HEK293 (cell line): ENCODE data around the gene SERINC5.

Experiments
- CTCF ChIA-PET: fragments of 350-600 bp; formaldehyde crosslinking; extraction: SDS; loops from one replicate; lab custom pipeline; 2021; ENCODE audit warnings: antibody characterized with exemption; lab: Yijun Ruan, JAX
- POLR2A ChIA-PET: fragments of 300-600 bp; formaldehyde crosslinking; extraction: SDS; loops from one replicate; lab custom pipeline; 2020; ENCODE audit warnings: antibody characterized with exemption, inconsistent platforms; lab: Yijun Ruan, JAX
- H3K27ac ChIP-seq: fragments of 200-500 bp; sonication (Bioruptor generic); 2 replicates; pipeline ENCODE4 v1.5.1; 2014; ENCODE audit warnings: low read depth, low read length, control low read depth, inconsistent platforms; ENCODE audit errors: extremely low read depth
- H3K36me3 ChIP-seq, 2 experiments: fragments of 200-500 bp in 1 of 2; sonication (Bioruptor generic) in 1 of 2; 1 replicate in 1 of 2; 2 replicates in 1 of 2; pipeline ENCODE4 v1.5.1; 2014 to 2017; ENCODE audit warnings: inconsistent platforms in 2 of 2, low read length in 2 of 2; ENCODE audit not compliant: control insufficient read depth in 2 of 2, insufficient read depth in 1 of 2
- H3K4me1 ChIP-seq: fragments of 200-500 bp; sonication (Bioruptor generic); 2 replicates; pipeline ENCODE4 v1.5.1; 2014; ENCODE audit warnings: mild to moderate bottlenecking, low read length, inconsistent platforms; ENCODE audit not compliant: control insufficient read depth, insufficient read depth
- H3K4me3 ChIP-seq: 2 replicates; pipeline ENCODE4 v1.5.1; 2011; ENCODE audit warnings: low read depth, mild to moderate bottlenecking, control low read depth, low read length, moderate library complexity
- H3K9me3 ChIP-seq: fragments of 200-500 bp; sonication (Bioruptor generic); 2 replicates; pipeline ENCODE4 v1.5.1; 2014; ENCODE audit warnings: low read depth, low read length, inconsistent platforms; ENCODE audit not compliant: control insufficient read depth, insufficient read depth
- FEZF1 ChIP-seq: fragments of 450-650 bp; formaldehyde crosslinking; IDR thresholded peaks from 2 replicates; pipeline ENCODE4 v1.5.1; 2016; ENCODE audit warnings: missing biosample characterization, missing genetic modification characterization
- MZF1 ChIP-seq: fragments of 450-650 bp; formaldehyde crosslinking; IDR thresholded peaks from 2 replicates; pipeline ENCODE4 v1.5.1; 2017; ENCODE audit warnings: missing biosample characterization, missing genetic modification characterization, borderline replicate concordance
- PRDM1 ChIP-seq: fragments of 450-650 bp; formaldehyde crosslinking; IDR thresholded peaks from 2 replicates; pipeline ENCODE4; 2016; ENCODE audit warnings: missing biosample characterization, missing genetic modification characterization
- SCRT2 ChIP-seq: fragments of 450-650 bp; formaldehyde crosslinking; IDR thresholded peaks from 2 replicates; pipeline ENCODE4 v1.5.1; 2016; ENCODE audit warnings: missing biosample characterization, missing genetic modification characterization
- YY1 ChIP-seq: fragments of 450-650 bp; formaldehyde crosslinking; IDR thresholded peaks from 2 replicates; pipeline ENCODE4 v1.5.1; 2018; ENCODE audit warnings: missing biosample characterization, missing genetic modification characterization
- ZNF146 ChIP-seq: fragments of 450-650 bp; formaldehyde crosslinking; IDR thresholded peaks from 2 replicates; pipeline ENCODE4 v1.5.1; 2016; ENCODE audit warnings: missing biosample characterization, missing genetic modification characterization
- ZNF169 ChIP-seq: fragments of 450-650 bp; formaldehyde crosslinking; IDR thresholded peaks from 2 replicates; pipeline ENCODE4 v1.5.1; 2016; ENCODE audit warnings: missing biosample characterization, missing genetic modification characterization
- ZNF19 ChIP-seq: fragments of 450-650 bp; formaldehyde crosslinking; IDR thresholded peaks from 2 replicates; pipeline ENCODE4; 2016; ENCODE audit warnings: missing biosample characterization, missing genetic modification characterization, low read depth
- ZNF239 ChIP-seq: fragments of 450-650 bp; formaldehyde crosslinking; IDR thresholded peaks from 2 replicates; pipeline ENCODE4 v1.5.1; 2016; ENCODE audit warnings: missing biosample characterization, missing genetic modification characterization
- ZNF366 ChIP-seq: fragments of 450-650 bp; formaldehyde crosslinking; conservative IDR thresholded peaks from 2 replicates; pipeline ENCODE4 v1.5.1; 2016; ENCODE audit warnings: missing biosample characterization, missing genetic modification characterization
- ZNF404 ChIP-seq: fragments of 450-650 bp; formaldehyde crosslinking; IDR thresholded peaks from 2 replicates; pipeline ENCODE4 v1.5.1; 2017; ENCODE audit warnings: missing biosample characterization, missing genetic modification characterization
- ZNF423 ChIP-seq: fragments of 450-650 bp; formaldehyde crosslinking; IDR thresholded peaks from 2 replicates; pipeline ENCODE4 v1.5.1; 2016; ENCODE audit warnings: missing biosample characterization, missing genetic modification characterization
- ZNF560 ChIP-seq: fragments of 450-650 bp; formaldehyde crosslinking; IDR thresholded peaks from 2 replicates; pipeline ENCODE4 v1.5.1; 2017; ENCODE audit warnings: missing biosample characterization, missing genetic modification characterization, borderline replicate concordance
- ZNF571 ChIP-seq: fragments of 450-650 bp; formaldehyde crosslinking; IDR thresholded peaks from 2 replicates; pipeline ENCODE4 v1.5.0; 2017; ENCODE audit warnings: missing biosample characterization, missing genetic modification characterization
- ZNF610 ChIP-seq: fragments of 450-650 bp; formaldehyde crosslinking; IDR thresholded peaks from 2 replicates; pipeline ENCODE4 v1.5.1; 2016; ENCODE audit warnings: missing biosample characterization, missing genetic modification characterization, borderline replicate concordance
- ZNF623 ChIP-seq: fragments of 450-650 bp; formaldehyde crosslinking; IDR thresholded peaks from 2 replicates; pipeline ENCODE4 v1.5.1; 2016; ENCODE audit warnings: missing biosample characterization, missing genetic modification characterization
- ZNF629 ChIP-seq: fragments of 450-650 bp; formaldehyde crosslinking; IDR thresholded peaks from 2 replicates; pipeline ENCODE4 v1.5.1; 2017; ENCODE audit warnings: missing biosample characterization, missing genetic modification characterization
- ZNF707 ChIP-seq: fragments of 450-650 bp; formaldehyde crosslinking; IDR thresholded peaks from 2 replicates; pipeline ENCODE4 v1.5.1; 2016; ENCODE audit warnings: missing biosample characterization, missing genetic modification characterization
- ZNF777 ChIP-seq: fragments of 450-650 bp; formaldehyde crosslinking; IDR thresholded peaks from 2 replicates; pipeline ENCODE4 v1.5.1; 2017; ENCODE audit warnings: missing biosample characterization, missing genetic modification characterization, borderline replicate concordance
- ZNF785 ChIP-seq: fragments of 450-650 bp; formaldehyde crosslinking; IDR thresholded peaks from 2 replicates; pipeline ENCODE4 v1.5.1; 2016; ENCODE audit warnings: missing biosample characterization, missing genetic modification characterization
- TF ChIP-seq, protein P1 (sequence below): fragments of 450-650 bp; IDR thresholded peaks from 2 replicates; pipeline ENCODE4 v1.5.1; 2018; ENCODE audit warnings: missing biosample characterization, missing genetic modification characterization
- TF ChIP-seq, protein P2 (sequence below): fragments of 450-650 bp; formaldehyde crosslinking; IDR thresholded peaks from 2 replicates; pipeline ENCODE4 v1.5.1; 2016; ENCODE audit warnings: missing biosample characterization, missing genetic modification characterization
- TF ChIP-seq, protein P3 (sequence below): fragments of 450-650 bp; formaldehyde crosslinking; IDR thresholded peaks from 2 replicates; pipeline ENCODE4 v1.5.1; 2016; ENCODE audit warnings: missing biosample characterization, missing genetic modification characterization

Gene SERINC5

DNA sequence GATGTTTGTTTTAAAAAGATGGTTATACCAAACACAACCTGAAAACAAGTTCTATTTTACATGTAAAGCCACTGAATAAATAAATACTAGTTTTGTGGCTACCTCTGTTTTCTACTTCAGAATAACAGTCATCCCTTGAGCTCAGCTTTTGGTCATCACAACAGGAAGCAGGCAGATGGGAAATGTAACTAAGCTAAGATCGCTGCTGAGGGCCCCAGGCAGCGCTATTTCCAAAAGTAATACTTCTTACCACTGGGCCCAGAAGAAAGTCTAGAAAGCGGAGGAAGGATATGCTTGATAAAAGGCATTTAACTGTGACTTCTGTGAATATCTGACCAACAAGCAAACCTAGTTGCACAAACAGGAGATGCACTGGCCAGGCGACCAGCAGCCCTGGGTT, 61.4 kb downstream of the SERINC5 start:
- Histone ChIP-seq H3K4me1 (no peaks in the 10 kb centered on the region), H3K27ac (no peak overlapping the region), H3K36me3 (no peaks in the 10 kb centered on the region; a peak in 1 of 3 replicates), H3K9me3 (no peaks in the 10 kb centered on the region), H3K4me3 (no peak overlapping the region)
- ChIA-PET CTCF (no interaction called here), POLR2A (no interaction called here)
- TF ChIP-seq ZNF777 (tag by site-specific recombination) (no peak), SCRT2 (tag by site-specific recombination) (no peak), PRDM1 (tag by site-specific recombination) (no peak), ZNF404 (tag by site-specific recombination) (no peak), ZNF169 (no peak), ZNF629 (tag by site-specific recombination) (no peak), YY1 (tag by site-specific recombination) (no peak), ZNF623 (tag by site-specific recombination) (no peak)
- TF ChIP-seq, protein P1, sequence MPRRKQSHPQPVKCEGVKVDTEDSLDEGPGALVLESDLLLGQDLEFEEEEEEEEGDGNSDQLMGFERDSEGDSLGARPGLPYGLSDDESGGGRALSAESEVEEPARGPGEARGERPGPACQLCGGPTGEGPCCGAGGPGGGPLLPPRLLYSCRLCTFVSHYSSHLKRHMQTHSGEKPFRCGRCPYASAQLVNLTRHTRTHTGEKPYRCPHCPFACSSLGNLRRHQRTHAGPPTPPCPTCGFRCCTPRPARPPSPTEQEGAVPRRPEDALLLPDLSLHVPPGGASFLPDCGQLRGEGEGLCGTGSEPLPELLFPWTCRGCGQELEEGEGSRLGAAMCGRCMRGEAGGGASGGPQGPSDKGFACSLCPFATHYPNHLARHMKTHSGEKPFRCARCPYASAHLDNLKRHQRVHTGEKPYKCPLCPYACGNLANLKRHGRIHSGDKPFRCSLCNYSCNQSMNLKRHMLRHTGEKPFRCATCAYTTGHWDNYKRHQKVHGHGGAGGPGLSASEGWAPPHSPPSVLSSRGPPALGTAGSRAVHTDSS (tag by site-specific recombination) = no peak

DNA sequence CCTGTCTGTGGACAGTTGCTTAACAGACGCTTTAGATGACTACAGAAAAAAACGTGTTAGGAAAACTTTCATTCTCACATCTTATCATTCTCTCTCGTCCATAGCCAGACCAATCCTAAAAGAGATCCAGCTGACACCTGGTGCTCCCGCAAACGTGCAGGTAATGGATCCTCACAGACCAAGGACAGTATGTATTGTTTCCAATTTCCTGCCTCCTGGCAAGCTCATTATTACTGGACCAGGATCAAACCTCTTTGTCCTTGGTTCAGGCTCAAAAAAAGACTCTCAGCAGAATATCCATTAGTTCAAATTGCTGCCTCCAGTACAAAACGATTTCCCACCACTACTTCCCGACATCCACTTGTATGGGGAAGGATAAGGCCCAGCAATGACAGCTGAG, 62.4 kb downstream of the SERINC5 start:
- no peak overlapping the region for H3K4me3 ChIP-seq
- CTCF ChIA-PET = interaction anchor here (0.9 kb wide), 1 partner anchor 12 kb away, joined by 4 read pairs; no protein-coding TSS in a partner anchor

More for the DNA sequence above, 62.4 kb downstream of the SERINC5 start:
- POLR2A ChIA-PET = interaction anchor here (1.0 to 2.0 kb wide), 2 partner anchors 54 to 679 kb away, joined by 4 to 5 read pairs; partner anchors contain the start of gene HOMER1
- H3K36me3 ChIP-seq = no peaks in the 10 kb centered on the region; a peak in 1 of 3 replicates
- no peaks in the 10 kb centered on the region for H3K4me1 ChIP-seq
- TF ChIP-seq ZNF423 (tag by site-specific recombination) = no peak
- TF ChIP-seq, protein P2, sequence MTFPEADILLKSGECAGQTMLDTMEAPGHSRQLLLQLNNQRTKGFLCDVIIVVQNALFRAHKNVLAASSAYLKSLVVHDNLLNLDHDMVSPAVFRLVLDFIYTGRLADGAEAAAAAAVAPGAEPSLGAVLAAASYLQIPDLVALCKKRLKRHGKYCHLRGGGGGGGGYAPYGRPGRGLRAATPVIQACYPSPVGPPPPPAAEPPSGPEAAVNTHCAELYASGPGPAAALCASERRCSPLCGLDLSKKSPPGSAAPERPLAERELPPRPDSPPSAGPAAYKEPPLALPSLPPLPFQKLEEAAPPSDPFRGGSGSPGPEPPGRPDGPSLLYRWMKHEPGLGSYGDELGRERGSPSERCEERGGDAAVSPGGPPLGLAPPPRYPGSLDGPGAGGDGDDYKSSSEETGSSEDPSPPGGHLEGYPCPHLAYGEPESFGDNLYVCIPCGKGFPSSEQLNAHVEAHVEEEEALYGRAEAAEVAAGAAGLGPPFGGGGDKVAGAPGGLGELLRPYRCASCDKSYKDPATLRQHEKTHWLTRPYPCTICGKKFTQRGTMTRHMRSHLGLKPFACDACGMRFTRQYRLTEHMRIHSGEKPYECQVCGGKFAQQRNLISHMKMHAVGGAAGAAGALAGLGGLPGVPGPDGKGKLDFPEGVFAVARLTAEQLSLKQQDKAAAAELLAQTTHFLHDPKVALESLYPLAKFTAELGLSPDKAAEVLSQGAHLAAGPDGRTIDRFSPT = no peak
- no peak for TF ChIP-seq PRDM1 (tag by site-specific recombination)
- no peak for TF ChIP-seq ZNF560 (tag by site-specific recombination)
- TF ChIP-seq, protein P3, sequence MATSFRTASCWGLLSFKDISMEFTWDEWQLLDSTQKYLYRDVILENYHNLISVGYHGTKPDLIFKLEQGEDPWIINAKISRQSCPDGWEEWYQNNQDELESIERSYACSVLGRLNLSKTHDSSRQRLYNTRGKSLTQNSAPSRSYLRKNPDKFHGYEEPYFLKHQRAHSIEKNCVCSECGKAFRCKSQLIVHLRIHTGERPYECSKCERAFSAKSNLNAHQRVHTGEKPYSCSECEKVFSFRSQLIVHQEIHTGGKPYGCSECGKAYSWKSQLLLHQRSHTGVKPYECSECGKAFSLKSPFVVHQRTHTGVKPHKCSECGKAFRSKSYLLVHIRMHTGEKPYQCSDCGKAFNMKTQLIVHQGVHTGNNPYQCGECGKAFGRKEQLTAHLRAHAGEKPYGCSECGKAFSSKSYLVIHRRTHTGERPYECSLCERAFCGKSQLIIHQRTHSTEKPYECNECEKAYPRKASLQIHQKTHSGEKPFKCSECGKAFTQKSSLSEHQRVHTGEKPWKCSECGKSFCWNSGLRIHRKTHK (tag by site-specific recombination) = no peak
- no peak for TF ChIP-seq ZNF707 (tag by site-specific recombination)
- TF ChIP-seq ZNF239 (tag by site-specific recombination) = no peak
- no peak for TF ChIP-seq ZNF19 (tag by site-specific recombination)
- TF ChIP-seq ZNF366 = no peak
- no peak for TF ChIP-seq ZNF785
- no peak for TF ChIP-seq FEZF1 (tag by site-specific recombination)
- no peak for TF ChIP-seq ZNF146
- TF ChIP-seq ZNF610 (tag by site-specific recombination) = no peak
- TF ChIP-seq ZNF777 (tag by site-specific recombination) = no peak
- no peak for TF ChIP-seq MZF1 (tag by site-specific recombination)
- TF ChIP-seq ZNF571 (tag by site-specific recombination) = no peak
- no peak overlapping the region for H3K27ac ChIP-seq
- no peaks in the 10 kb centered on the region for H3K9me3 ChIP-seq
